WERI-Rb-1 (cell line): ENCODE results near the gene SLC12A6.

Experiments used
- DNase-seq: peaks from one replicate; pipeline ENCODE4 v3.0.0-alpha.2; 2020
- H3K27ac ChIP-seq: fragments of 250-450 bp; sonication (Bioruptor Pico); 2 replicates; pipeline ENCODE4 v1.5.1; 2020; ENCODE audit warnings: mild to moderate bottlenecking, moderate library complexity
- H3K27me3 ChIP-seq: fragments of 250-450 bp; sonication (Bioruptor Pico); 2 replicates; pipeline ENCODE4 v1.5.1; 2021; ENCODE audit warnings: mild to moderate bottlenecking, low read depth, moderate library complexity; ENCODE audit not compliant: insufficient read depth, severe bottlenecking
- H3K36me3 ChIP-seq: fragments of 250-450 bp; sonication (Bioruptor Pico); 2 replicates; pipeline ENCODE4 v1.5.1; 2020; ENCODE audit warnings: mild to moderate bottlenecking, moderate library complexity
- H3K4me3 ChIP-seq: 2 replicates; pipeline ENCODE4 v1.5.1; 2011; ENCODE audit warnings: low read depth, mild to moderate bottlenecking, control low read depth, low read length
- H3K9me3 ChIP-seq: fragments of 250-450 bp; sonication (Bioruptor Pico); 2 replicates; pipeline ENCODE4 v1.5.1; 2021; ENCODE audit warnings: mild to moderate bottlenecking, moderate library complexity; ENCODE audit not compliant: severe bottlenecking
- CTCF ChIP-seq: IDR thresholded peaks from 2 replicates; pipeline ENCODE4 v1.5.1; 2011; ENCODE audit warnings: low read depth, mild to moderate bottlenecking, control low read depth, inconsistent platforms, low read length

Gene SLC12A6

GRCh38 chr15:34292621-34293020 lies 45.0 kb downstream of the SLC12A6 start:
- DNase-seq = no peak
- no peak for TF ChIP-seq CTCF
- no peaks in the 10 kb centered on the region for H3K9me3 ChIP-seq
- H3K36me3 ChIP-seq = peaks cover 3% of the 10 kb centered on the region; the same call in 1 of the 2 replicates
- no peak overlapping the region for H3K27ac ChIP-seq
- H3K4me3 ChIP-seq = no peak overlapping the region
- H3K27me3 ChIP-seq = no peaks in the 10 kb centered on the region

GRCh38 chr15:34284937-34285336 lies 52.6 kb downstream of the SLC12A6 start:
- no peak for DNase-seq
- H3K9me3 ChIP-seq = no peaks in the 10 kb centered on the region
- TF ChIP-seq CTCF = no peak
- H3K27ac ChIP-seq = no peak overlapping the region
- H3K36me3 ChIP-seq = no peaks in the 10 kb centered on the region
- H3K27me3 ChIP-seq = no peaks in the 10 kb centered on the region
- H3K4me3 ChIP-seq = no peak overlapping the region

- DNase-seq = no peak
- no peak for TF ChIP-seq CTCF
- H3K9me3 ChIP-seq = no peaks in the 10 kb centered on the region
- H3K4me3 ChIP-seq = no peak overlapping the region
- H3K36me3 ChIP-seq = no peaks in the 10 kb centered on the region
- no peak overlapping the region for H3K27ac ChIP-seq
- no peaks in the 10 kb centered on the region for H3K27me3 ChIP-seq
Measured at GRCh38 chr15:34282384-34282783, 55.2 kb downstream of the SLC12A6 start.

GRCh38 chr15:34280193-34280592 lies 57.4 kb downstream of the SLC12A6 start:
- H3K4me3 ChIP-seq = no peak overlapping the region
- no peaks in the 10 kb centered on the region for H3K27me3 ChIP-seq
- DNase-seq = no peak
- H3K36me3 ChIP-seq = no peaks in the 10 kb centered on the region
- no peak for TF ChIP-seq CTCF
- no peak overlapping the region for H3K27ac ChIP-seq
- no peaks in the 10 kb centered on the region for H3K9me3 ChIP-seq

- Histone ChIP-seq H3K27me3 (no peaks in the 10 kb centered on the region), H3K9me3 (no peaks in the 10 kb centered on the region), H3K4me3 (no peak overlapping the region), H3K36me3 (no peaks in the 10 kb centered on the region), H3K27ac (no peak overlapping the region)
- DNase-seq = no peak
- TF ChIP-seq CTCF = no peak
Measured at GRCh38 chr15:34279368-34279767, 58.2 kb downstream of the SLC12A6 start.

- H3K9me3 ChIP-seq = no peaks in the 10 kb centered on the region
- H3K27ac ChIP-seq = no peak overlapping the region
- H3K27me3 ChIP-seq = no peaks in the 10 kb centered on the region
- TF ChIP-seq CTCF = no peak
- H3K36me3 ChIP-seq = no peaks in the 10 kb centered on the region
- H3K4me3 ChIP-seq = no peak overlapping the region
- DNase-seq = no peak
Measured at GRCh38 chr15:34275721-34276120, 61.9 kb downstream of the SLC12A6 start.
